Hematopoietic multipotent progenitor cell treated with erythropoietin and hydrocortisone succinate and interleukin-3 and kit ligand, for 4 days (in vitro differentiated cells): ENCODE results near the gene SMIM29.

Experiments used
- DNase-seq: peaks from one replicate; pipeline ENCODE4 v3.0.0-alpha.2; 2015

SMIM29 gene

GRCh38 chr6:34223956-34224940, 24.6 kb downstream of the SMIM29 start:
- peak; percentile 97 for DNase-seq

- no peak for DNase-seq
These were observed 25.3 kb downstream of the SMIM29 start for GRCh38 chr6:34223381-34223955.

- no peak for DNase-seq
These were observed 30.1 kb downstream of the SMIM29 start for GRCh38 chr6:34218691-34219090.

GRCh38 chr6:34213772-34214171, 35.0 kb downstream of the SMIM29 start:
- DNase-seq, result no peak

- no peak for DNase-seq
These were observed 40.9 kb downstream of the SMIM29 start for GRCh38 chr6:34207695-34208443.

- no peak for DNase-seq
These were observed 42.1 kb downstream of the SMIM29 start for GRCh38 chr6:34206726-34207125.

- DNase-seq, result no peak
These were observed 42.9 kb downstream of the SMIM29 start for GRCh38 chr6:34205916-34206315.

GRCh38 chr6:34205466-34205865, 43.3 kb downstream of the SMIM29 start:
- DNase-seq, result no peak

- no peak for DNase-seq
These were observed 44.1 kb downstream of the SMIM29 start for GRCh38 chr6:34204693-34205092.

GRCh38 chr6:34202329-34203201, 46.2 kb downstream of the SMIM29 start:
- no peak for DNase-seq

- no peak for DNase-seq
These were observed 47.2 kb downstream of the SMIM29 start for GRCh38 chr6:34201455-34202107.

- DNase-seq, result no peak
These were observed 48.4 kb downstream of the SMIM29 start for GRCh38 chr6:34200340-34200971.

- no peak for DNase-seq
These were observed 52.0 kb downstream of the SMIM29 start for GRCh38 chr6:34196833-34197195.
